HUES48 (cell line): ENCODE data around the gene RBM26.

Experiments
- H3K27ac ChIP-seq: one replicate; pipeline ENCODE4 v1.7.0; 2013; ENCODE audit warnings: low read depth, low read length, inconsistent platforms
- H3K27me3 ChIP-seq: 2 replicates; pipeline ENCODE4 v1.6.1; 2013; ENCODE audit warnings: mild to moderate bottlenecking, low read length; ENCODE audit not compliant: control insufficient read depth, insufficient read depth
- H3K36me3 ChIP-seq: 2 replicates; pipeline ENCODE4 v1.6.1; 2013; ENCODE audit warnings: low read length; ENCODE audit not compliant: control insufficient read depth, insufficient read depth
- H3K4me1 ChIP-seq: 2 replicates; pipeline ENCODE4 v1.6.1; 2013; ENCODE audit warnings: mild to moderate bottlenecking, low read length; ENCODE audit not compliant: control insufficient read depth, insufficient read depth
- H3K4me3 ChIP-seq: 2 replicates; pipeline ENCODE4 v1.5.1; 2013; ENCODE audit warnings: mild to moderate bottlenecking, low read depth, low read length
- H3K9ac ChIP-seq: 2 replicates; pipeline ENCODE4 v1.6.1; 2013; ENCODE audit warnings: mild to moderate bottlenecking, low read depth, low read length, moderate library complexity
- H3K9me3 ChIP-seq: 2 replicates; pipeline ENCODE4 v1.6.1; 2013; ENCODE audit warnings: low read length; ENCODE audit not compliant: control insufficient read depth, insufficient read depth

Gene RBM26

GRCh38 chr13:79405831-79406596, at the start of gene RBM26:
RBM26 (minus strand) TSS chr13:79406255; CDS start chr13:79405774, 481 bp downstream.
- Histone ChIP-seq H3K27ac (peak within 1 kb of the TSS; percentile 99), H3K4me3 (peak within 1 kb of the TSS; percentile 94), H3K9ac (peak within 1 kb of the TSS; percentile 83), H3K9me3 (no peaks in the 10 kb centered on the region), H3K4me1 (peaks cover 33% of the 10 kb centered on the region), H3K36me3 (peaks cover 4% of the 10 kb centered on the region; the same call in 1 of the 2 replicates), H3K27me3 (no peaks in the 10 kb centered on the region)

GRCh38 chr13:79455331-79455730, 49.3 kb upstream of the RBM26 start:
- Histone ChIP-seq H3K27me3 (no peaks in the 10 kb centered on the region), H3K9me3 (no peaks in the 10 kb centered on the region), H3K27ac (no peak overlapping the region), H3K36me3 (no peaks in the 10 kb centered on the region), H3K4me3 (no peak overlapping the region), H3K4me1 (peaks cover 4% of the 10 kb centered on the region; the same call in 1 of the 2 replicates), H3K9ac (no peak overlapping the region)

- Histone ChIP-seq H3K27ac (no peak overlapping the region), H3K9ac (no peak overlapping the region), H3K27me3 (no peaks in the 10 kb centered on the region), H3K9me3 (no peaks in the 10 kb centered on the region), H3K36me3 (no peaks in the 10 kb centered on the region), H3K4me3 (no peak overlapping the region), H3K4me1 (peaks cover 4% of the 10 kb centered on the region; the same call in 1 of the 2 replicates)
Measured at GRCh38 chr13:79452239-79452913, 46.3 kb upstream of the RBM26 start.

GRCh38 chr13:79451500-79451962, 45.5 kb upstream of the RBM26 start:
- Histone ChIP-seq H3K27ac (no peak overlapping the region), H3K9ac (no peak overlapping the region), H3K4me1 (peaks cover 4% of the 10 kb centered on the region; the same call in 1 of the 2 replicates), H3K36me3 (no peaks in the 10 kb centered on the region), H3K4me3 (no peak overlapping the region), H3K9me3 (no peaks in the 10 kb centered on the region), H3K27me3 (no peaks in the 10 kb centered on the region)

GRCh38 chr13:79450110-79450509, 44.1 kb upstream of the RBM26 start:
- Histone ChIP-seq H3K4me3 (no peak overlapping the region), H3K4me1 (peaks cover 4% of the 10 kb centered on the region; the same call in 1 of the 2 replicates), H3K9me3 (no peaks in the 10 kb centered on the region), H3K36me3 (no peaks in the 10 kb centered on the region), H3K27ac (no peak overlapping the region), H3K27me3 (no peaks in the 10 kb centered on the region), H3K9ac (no peak overlapping the region)

- Histone ChIP-seq H3K9me3 (no peaks in the 10 kb centered on the region), H3K4me1 (peaks cover 4% of the 10 kb centered on the region; the same call in 1 of the 2 replicates), H3K36me3 (no peaks in the 10 kb centered on the region), H3K27me3 (no peaks in the 10 kb centered on the region), H3K4me3 (no peak overlapping the region), H3K27ac (no peak overlapping the region), H3K9ac (no peak overlapping the region)
Measured at GRCh38 chr13:79448413-79448812, 42.4 kb upstream of the RBM26 start.

- Histone ChIP-seq H3K9ac (no peak overlapping the region), H3K27me3 (no peaks in the 10 kb centered on the region), H3K9me3 (no peaks in the 10 kb centered on the region), H3K27ac (no peak overlapping the region), H3K36me3 (no peaks in the 10 kb centered on the region), H3K4me1 (peaks cover 3% of the 10 kb centered on the region; the same call in 1 of the 2 replicates), H3K4me3 (no peak overlapping the region)
Measured at GRCh38 chr13:79447741-79448140, 41.7 kb upstream of the RBM26 start.

- Histone ChIP-seq H3K9me3 (no peaks in the 10 kb centered on the region), H3K4me3 (no peak overlapping the region), H3K27ac (no peak overlapping the region), H3K4me1 (no peaks in the 10 kb centered on the region), H3K9ac (no peak overlapping the region), H3K36me3 (no peaks in the 10 kb centered on the region), H3K27me3 (no peaks in the 10 kb centered on the region)
Measured at GRCh38 chr13:79447141-79447540, 41.1 kb upstream of the RBM26 start.

GRCh38 chr13:79445968-79446645, 40.1 kb upstream of the RBM26 start:
- Histone ChIP-seq H3K27ac (no peak overlapping the region), H3K27me3 (no peaks in the 10 kb centered on the region), H3K36me3 (no peaks in the 10 kb centered on the region), H3K9ac (no peak overlapping the region), H3K4me3 (no peak overlapping the region), H3K4me1 (peaks cover 7% of the 10 kb centered on the region), H3K9me3 (no peaks in the 10 kb centered on the region)

- H3K4me3 ChIP-seq: no peak overlapping the region
- no peaks in the 10 kb centered on the region for H3K36me3 ChIP-seq
- no peak overlapping the region for H3K27ac ChIP-seq
- H3K4me1 ChIP-seq: peaks cover 9% of the 10 kb centered on the region
- no peaks in the 10 kb centered on the region for H3K9me3 ChIP-seq
- H3K9ac ChIP-seq: no peak overlapping the region
- H3K27me3 ChIP-seq: no peaks in the 10 kb centered on the region
Measured at GRCh38 chr13:79442706-79443105, 36.7 kb upstream of the RBM26 start.
